GM12892 (cell line): ENCODE data around the gene SAMD4A.

Experiments
- POLR2A ChIP-seq: IDR thresholded peaks from 2 replicates; pipeline ENCODE4 v1.6.1; 2011; ENCODE audit warnings: low read depth, low read length, control low read depth
- POLR2AphosphoS5 ChIP-seq: IDR thresholded peaks from 2 replicates; pipeline ENCODE4 v1.6.1; 2011; ENCODE audit warnings: low read depth, low read length, control low read depth
- TAF1 ChIP-seq: IDR thresholded peaks from 2 replicates; pipeline ENCODE4 v1.6.1; 2011; ENCODE audit warnings: low read depth, mild to moderate bottlenecking, control low read depth, low read length, borderline replicate concordance

DNA sequence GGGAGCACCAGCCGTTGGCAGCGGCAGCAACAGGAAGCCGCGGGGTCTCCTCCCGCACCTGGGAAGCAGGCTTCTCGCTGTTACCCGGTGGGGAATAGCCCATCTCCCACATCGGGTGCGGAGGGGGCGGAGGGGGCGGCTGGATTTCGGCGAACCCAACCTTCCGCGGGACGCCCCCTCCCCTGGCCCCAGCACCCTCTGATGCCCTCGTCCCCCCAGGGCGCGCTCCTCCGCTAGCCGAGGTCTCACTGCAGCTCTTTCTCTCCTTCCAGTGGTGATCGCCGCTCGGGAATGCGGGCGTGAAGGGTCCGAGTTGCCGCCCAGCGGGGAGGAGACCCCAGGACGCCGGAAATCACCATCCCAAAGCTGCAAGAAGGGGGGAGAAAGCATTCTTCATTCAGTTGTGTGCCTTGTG is 303 bp downstream of the SAMD4A start:
- no peak for TF ChIP-seq POLR2AphosphoS5
- TF ChIP-seq TAF1, result no peak
- TF ChIP-seq POLR2A, result no peak
